Sigmoid colon (tissue), 3 donors: ENCODE measurements around the gene ST6GALNAC3.

Source experiments
- POLR2A ChIP-seq, 2 donors: fragments of 450-650 bp; IDR thresholded peaks; one replicate each; pipeline ENCODE4 v1.6.1; 2016; ENCODE audit warnings: antibody characterized with exemption in 2 of 2, mild to moderate bottlenecking in 2 of 2, moderate library complexity in 2 of 2
- TF ChIP-seq, protein P1 (sequence below), 4 experiments: fragments of 450-650 bp in 3 of 4; fragments of 200-600 bp in 1 of 4; IDR thresholded peaks; one replicate each; pipeline ENCODE4 v1.5.1; 2016 to 2019; ENCODE audit warnings: antibody characterized with exemption in 4 of 4, mild to moderate bottlenecking in 3 of 4, moderate library complexity in 2 of 4

DNA sequence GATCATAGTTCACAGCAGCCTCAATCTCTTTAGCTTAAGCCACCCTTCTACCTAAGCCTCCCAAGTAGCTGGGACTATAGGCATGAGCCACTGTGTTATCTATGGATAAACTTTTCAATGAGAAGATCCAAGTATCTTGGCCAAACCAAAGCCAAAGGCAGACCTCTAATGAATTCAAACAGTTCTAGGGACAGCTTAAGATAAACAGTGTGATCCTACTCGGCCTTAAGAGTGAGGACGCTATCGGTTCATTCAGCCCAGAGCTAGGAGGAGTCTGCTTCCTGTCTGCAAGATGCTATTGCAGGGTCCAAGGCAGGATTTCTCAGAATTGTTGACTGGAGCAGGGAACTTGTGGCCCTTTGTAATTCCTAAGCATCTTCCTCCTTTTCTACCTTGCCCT lies 368.7 kb downstream of the ST6GALNAC3 start:
- TF ChIP-seq, protein P1, sequence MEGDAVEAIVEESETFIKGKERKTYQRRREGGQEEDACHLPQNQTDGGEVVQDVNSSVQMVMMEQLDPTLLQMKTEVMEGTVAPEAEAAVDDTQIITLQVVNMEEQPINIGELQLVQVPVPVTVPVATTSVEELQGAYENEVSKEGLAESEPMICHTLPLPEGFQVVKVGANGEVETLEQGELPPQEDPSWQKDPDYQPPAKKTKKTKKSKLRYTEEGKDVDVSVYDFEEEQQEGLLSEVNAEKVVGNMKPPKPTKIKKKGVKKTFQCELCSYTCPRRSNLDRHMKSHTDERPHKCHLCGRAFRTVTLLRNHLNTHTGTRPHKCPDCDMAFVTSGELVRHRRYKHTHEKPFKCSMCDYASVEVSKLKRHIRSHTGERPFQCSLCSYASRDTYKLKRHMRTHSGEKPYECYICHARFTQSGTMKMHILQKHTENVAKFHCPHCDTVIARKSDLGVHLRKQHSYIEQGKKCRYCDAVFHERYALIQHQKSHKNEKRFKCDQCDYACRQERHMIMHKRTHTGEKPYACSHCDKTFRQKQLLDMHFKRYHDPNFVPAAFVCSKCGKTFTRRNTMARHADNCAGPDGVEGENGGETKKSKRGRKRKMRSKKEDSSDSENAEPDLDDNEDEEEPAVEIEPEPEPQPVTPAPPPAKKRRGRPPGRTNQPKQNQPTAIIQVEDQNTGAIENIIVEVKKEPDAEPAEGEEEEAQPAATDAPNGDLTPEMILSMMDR (IDR thresholded peaks at IDR 0.05) = no peak
- no peak for TF ChIP-seq POLR2A (IDR thresholded peaks at IDR 0.05)
